GM18511 (cell line): Measurements from ENCODE around the gene ADGRD1.

Source experiments
- ATAC-seq: cut with Tn5 transposase; IDR thresholded peaks from one replicate; pipeline ENCODE4 v1.9.1; 2021; ENCODE audit warnings: mild to moderate bottlenecking, moderate library complexity; ENCODE audit not compliant: unreplicated experiment

ADGRD1 gene

GRCh38 chr12:130965214-130965613, 11.5 kb downstream of the ADGRD1 start:
- no peak for ATAC-seq

GRCh38 chr12:130965668-130966067, 12.0 kb downstream of the ADGRD1 start:
- ATAC-seq = no peak

- no peak for ATAC-seq
Measured at GRCh38 chr12:130966443-130967030, 12.8 kb downstream of the ADGRD1 start.

- ATAC-seq = no peak
Measured at GRCh38 chr12:130967636-130968035, 13.9 kb downstream of the ADGRD1 start.

GRCh38 chr12:130968611-130969010, 14.9 kb downstream of the ADGRD1 start:
- no peak for ATAC-seq

GRCh38 chr12:130969223-130969622, 15.5 kb downstream of the ADGRD1 start:
- ATAC-seq = no peak

- peak; percentile 76 for ATAC-seq
Measured at GRCh38 chr12:130970165-130970907, 16.6 kb downstream of the ADGRD1 start.

- peak; percentile 32 for ATAC-seq
Measured at GRCh38 chr12:130970908-130971233, 17.2 kb downstream of the ADGRD1 start.

GRCh38 chr12:130971925-130972585, 18.3 kb downstream of the ADGRD1 start:
- ATAC-seq = no peak

- no peak for ATAC-seq
Measured at GRCh38 chr12:130972586-130972950, 18.9 kb downstream of the ADGRD1 start.

GRCh38 chr12:130973109-130973508, 19.4 kb downstream of the ADGRD1 start:
- no peak for ATAC-seq

- ATAC-seq = no peak
Measured at GRCh38 chr12:130973906-130974305, 20.2 kb downstream of the ADGRD1 start.

GRCh38 chr12:130975116-130975515, 21.4 kb downstream of the ADGRD1 start:
- no peak for ATAC-seq

GRCh38 chr12:130976171-130976720, 22.5 kb downstream of the ADGRD1 start:
- no peak for ATAC-seq

- no peak for ATAC-seq
Measured at GRCh38 chr12:130977046-130977742, 23.5 kb downstream of the ADGRD1 start.

- no peak for ATAC-seq
Measured at GRCh38 chr12:130977743-130978095, 24.0 kb downstream of the ADGRD1 start.

- ATAC-seq = no peak
Measured at GRCh38 chr12:130978785-130979184, 25.1 kb downstream of the ADGRD1 start.

- ATAC-seq = no peak
Measured at GRCh38 chr12:130981074-130981742, 27.5 kb downstream of the ADGRD1 start.

- ATAC-seq = no peak
Measured at GRCh38 chr12:130981911-130982310, 28.2 kb downstream of the ADGRD1 start.

- ATAC-seq = no peak
Measured at GRCh38 chr12:130982565-130983225, 29.0 kb downstream of the ADGRD1 start.
